KBM-7 (cell line): ENCODE results near the gene STAC2.
"Not testable (repeated sequence)": the region's sequence is repeated elsewhere in the genome, so short reads cannot be mapped to it uniquely, and the experiment has no call there.

ENCODE experiments used
- DNase-seq: peaks from one replicate; pipeline ENCODE4 v3.0.0-alpha.2; 2015
- in situ Hi-C: fragments of 300-500 bp; cut with MboI; formaldehyde crosslinking; loops from 2 replicates; pipeline ENCODE4 v1.14.3; 2020; ENCODE audit warnings: low sequenced_read_pairs, low pct_unique_long_range_greater_than_20kb, mixed read lengths

Gene STAC2

GRCh38 chr17:39169518-39169917, 56.2 kb downstream of the STAC2 start:
- DNase-seq: no peak
- in situ Hi-C loops: loop anchor here (25.0 kb wide), 1 partner anchor 182 kb away; no protein-coding TSS in a partner anchor

GRCh38 chr17:39169101-39169500, 56.6 kb downstream of the STAC2 start:
- peak; percentile 21 for DNase-seq
- in situ Hi-C loops: loop anchor here (25.0 kb wide), 1 partner anchor 182 kb away; no protein-coding TSS in a partner anchor

- in situ Hi-C loops: loop anchor here (25.0 kb wide), 1 partner anchor 181 kb away; no protein-coding TSS in a partner anchor
- DNase-seq: not testable (repeated sequence)
These were observed 57.2 kb downstream of the STAC2 start for GRCh38 chr17:39168503-39168902.

GRCh38 chr17:39167476-39167875, 58.3 kb downstream of the STAC2 start:
- DNase-seq: peak; percentile 97
- in situ Hi-C loops: loop anchor here (25.0 kb wide), 1 partner anchor 180 kb away; no protein-coding TSS in a partner anchor

GRCh38 chr17:39166437-39167335, 59.1 kb downstream of the STAC2 start:
- in situ Hi-C loops: loop anchor here (25.0 kb wide), 1 partner anchor 179 kb away; no protein-coding TSS in a partner anchor
- DNase-seq: peak; percentile 89

GRCh38 chr17:39165841-39166349, 59.9 kb downstream of the STAC2 start, which contains the start of gene ARL5C:
ARL5C (minus strand) TSS chr17:39166161; CDS start chr17:39165760, 401 bp downstream.
- in situ Hi-C loops: loop anchor here (25.0 kb wide), 1 partner anchor 179 kb away; no protein-coding TSS in a partner anchor
- DNase-seq: no peak

- in situ Hi-C loops: loop anchor here (25.0 kb wide), 1 partner anchor 178 kb away; no protein-coding TSS in a partner anchor
These were observed 60.4 kb downstream of the STAC2 start for GRCh38 chr17:39165178-39165840.

GRCh38 chr17:39164675-39165143, 61.0 kb downstream of the STAC2 start:
- in situ Hi-C loops: loop anchor here (25.0 kb wide), 1 partner anchor 177 kb away; no protein-coding TSS in a partner anchor
- peak; percentile 94 for DNase-seq

More at GRCh38 chr17:39165178-39165840, 60.4 kb downstream of the STAC2 start:
- DNase-seq: no peak

GRCh38 chr17:39161962-39162361, 63.8 kb downstream of the STAC2 start:
- in situ Hi-C loops: loop anchor here (25.0 kb wide), 1 partner anchor 175 kb away; no protein-coding TSS in a partner anchor
- no peak for DNase-seq
